CD4-positive, alpha-beta T cell (primary cell): ENCODE data around the gene HYI. TPM values are rescaled to one million over a fixed set of nuclear protein-coding genes. Genes with fewer than 3 reads are reported as not detected.
"Not testable (repeated sequence)": the region's sequence is repeated elsewhere in the genome, so short reads cannot be mapped to it uniquely, and the experiment has no call there.

ENCODE experiments used
- ATAC-seq: fragments of 200-7000 bp; cut with Tn5 transposase; one replicate; pipeline ENCODE4 v1.10.0; 2022; ENCODE audit warnings: mild to moderate bottlenecking; ENCODE audit not compliant: poor library complexity
- CTCF ChIA-PET: fragments of 350-600 bp; sonication (Branson Sonifier 250); formaldehyde crosslinking; loops from one replicate; lab custom pipeline; 2021; ENCODE audit warnings: antibody characterized with exemption, inconsistent platforms; lab: Charles Lee
- POLR2A ChIA-PET: fragments of 350-600 bp; sonication (Branson Sonifier 250); formaldehyde crosslinking; loops from one replicate; lab custom pipeline; 2021; ENCODE audit warnings: antibody characterized with exemption, inconsistent platforms; lab: Charles Lee
- DNase-seq, 14 experiments: peaks; one replicate each; pipeline ENCODE4 v3.0.0-alpha.2; 2013 to 2020; ENCODE audit warnings: mixed read lengths in 2 of 14
- H3K27ac ChIP-seq, 2 donors: one replicate each; pipeline versions ENCODE4 v1.5.1 to v1.7.0; 2013; ENCODE audit warnings: low read length in 2 of 2, low read depth in 1 of 2, mild to moderate bottlenecking in 1 of 2
- H3K27me3 ChIP-seq, 2 experiments: 1 replicate in 1 of 2; 2 replicates in 1 of 2; pipeline versions ENCODE4 v1.6.1 to v1.7.0; 2013; ENCODE audit warnings: low read length in 2 of 2, control low read depth in 1 of 2, mild to moderate bottlenecking in 1 of 2, moderate library complexity in 1 of 2; ENCODE audit not compliant: insufficient read depth in 2 of 2, control insufficient read depth in 1 of 2
- H3K36me3 ChIP-seq: one replicate; pipeline ENCODE4 v1.6.1; 2013; ENCODE audit warnings: low read length, control low read depth; ENCODE audit not compliant: insufficient read depth
- H3K4me1 ChIP-seq: one replicate; pipeline ENCODE4 v1.6.1; 2013; ENCODE audit warnings: low read length, control low read depth; ENCODE audit not compliant: insufficient read depth
- H3K4me3 ChIP-seq: one replicate; pipeline ENCODE4 v1.5.1; 2013; ENCODE audit warnings: mild to moderate bottlenecking, low read length, moderate library complexity
- H3K9me3 ChIP-seq, 2 experiments: 1 replicate in 1 of 2; 2 replicates in 1 of 2; pipeline versions ENCODE4 v1.6.1 to v1.7.0; 2013; ENCODE audit warnings: low read length in 2 of 2, mild to moderate bottlenecking in 2 of 2, control low read depth in 1 of 2, moderate library complexity in 1 of 2; ENCODE audit not compliant: control insufficient read depth in 1 of 2, insufficient read depth in 1 of 2
- H3K27ac Mint-ChIP-seq: one replicate; pipeline ENCODE4 v1.8.0; 2020; ENCODE audit warnings: mixed read lengths
- H3K27me3 Mint-ChIP-seq: one replicate; pipeline ENCODE4 v1.8.0; 2021; ENCODE audit warnings: mixed read lengths
- H3K36me3 Mint-ChIP-seq: one replicate; pipeline ENCODE4 v1.8.0; 2021; ENCODE audit warnings: low read depth, mixed read lengths
- H3K4me1 Mint-ChIP-seq: one replicate; pipeline ENCODE4 v1.8.0; 2021; ENCODE audit warnings: low read depth, mixed read lengths
- H3K4me3 Mint-ChIP-seq: one replicate; pipeline ENCODE4 v1.8.0; 2020; ENCODE audit warnings: mild to moderate bottlenecking, mixed read lengths
- H3K9me3 Mint-ChIP-seq: one replicate; pipeline ENCODE4 v1.8.0; 2020; ENCODE audit warnings: mixed read lengths
- intact Hi-C, 2 experiments: fragments of 100-400 bp; cut with DNase I in 1 of 2; cut with micrococcal nuclease in 1 of 2; formaldehyde crosslinking; loops; one replicate each; pipeline versions ENCODE4 v1.15.1 to v1.9.0; 2023 to 2025; cut with DNase I, micrococcal nuclease
- total RNA-seq, 174 experiments: library from RNA in 2 of 174; stranded (reverse) in 2 of 174; gene quantifications; one replicate each; pipeline ENCODE4 v1.2.3 and lab custom pipeline; 2021 to 2026
- TF ChIP-seq, protein P1 (sequence below): fragments of 200-600 bp; IDR thresholded peaks from one replicate; pipeline ENCODE4 v1.8.0; 2022; ENCODE audit warnings: antibody characterized with exemption, mild to moderate bottlenecking

Gene HYI
- total RNA-seq, 2 experiments from 2014 or later: 26.1 to 31.6 TPM

DNA sequence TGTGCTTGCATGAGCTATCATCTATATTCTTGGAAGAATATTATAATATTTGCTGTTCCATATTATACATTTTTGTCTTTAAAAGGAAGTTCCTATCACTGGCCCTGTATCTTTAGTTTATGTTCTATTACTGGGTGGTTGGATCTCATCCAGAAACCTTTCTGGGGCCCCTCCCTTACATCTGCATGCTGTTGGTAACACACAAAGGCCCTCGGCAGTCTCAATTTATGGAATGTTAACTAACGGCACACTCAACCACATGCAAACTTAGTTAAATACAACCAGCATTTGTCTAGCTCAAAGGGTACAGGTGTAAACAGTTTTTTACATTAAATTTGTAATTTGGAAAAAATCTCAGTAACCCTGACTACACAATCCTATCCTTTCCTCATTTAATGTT, 9.7 kb upstream of the HYI start:
- no peaks in the 10 kb centered on the region for H3K36me3 ChIP-seq
- no peak overlapping the region for H3K27ac ChIP-seq
- DNase-seq (no peak), ATAC-seq (no peak)
- CTCF ChIA-PET: no interaction called here
- Mint-ChIP-seq H3K27me3 (peaks cover 1% of the 10 kb centered on the region), H3K36me3 (no peaks in the 10 kb centered on the region), H3K4me3 (no peak overlapping the region), H3K27ac (no peak overlapping the region), H3K9me3 (no peaks in the 10 kb centered on the region), H3K4me1 (peaks cover 5% of the 10 kb centered on the region)
- no peaks in the 10 kb centered on the region for H3K9me3 ChIP-seq
- TF ChIP-seq, protein P1, sequence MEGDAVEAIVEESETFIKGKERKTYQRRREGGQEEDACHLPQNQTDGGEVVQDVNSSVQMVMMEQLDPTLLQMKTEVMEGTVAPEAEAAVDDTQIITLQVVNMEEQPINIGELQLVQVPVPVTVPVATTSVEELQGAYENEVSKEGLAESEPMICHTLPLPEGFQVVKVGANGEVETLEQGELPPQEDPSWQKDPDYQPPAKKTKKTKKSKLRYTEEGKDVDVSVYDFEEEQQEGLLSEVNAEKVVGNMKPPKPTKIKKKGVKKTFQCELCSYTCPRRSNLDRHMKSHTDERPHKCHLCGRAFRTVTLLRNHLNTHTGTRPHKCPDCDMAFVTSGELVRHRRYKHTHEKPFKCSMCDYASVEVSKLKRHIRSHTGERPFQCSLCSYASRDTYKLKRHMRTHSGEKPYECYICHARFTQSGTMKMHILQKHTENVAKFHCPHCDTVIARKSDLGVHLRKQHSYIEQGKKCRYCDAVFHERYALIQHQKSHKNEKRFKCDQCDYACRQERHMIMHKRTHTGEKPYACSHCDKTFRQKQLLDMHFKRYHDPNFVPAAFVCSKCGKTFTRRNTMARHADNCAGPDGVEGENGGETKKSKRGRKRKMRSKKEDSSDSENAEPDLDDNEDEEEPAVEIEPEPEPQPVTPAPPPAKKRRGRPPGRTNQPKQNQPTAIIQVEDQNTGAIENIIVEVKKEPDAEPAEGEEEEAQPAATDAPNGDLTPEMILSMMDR: no peak
- H3K27me3 ChIP-seq: no peaks in the 10 kb centered on the region
- no peak overlapping the region for H3K4me3 ChIP-seq
- H3K4me1 ChIP-seq: no peaks in the 10 kb centered on the region
- intact Hi-C loops: no loop called here
- POLR2A ChIA-PET: interaction anchor here (2.5 kb wide), 1 partner anchor 9 kb away, joined by 8 read pairs; the partner anchor contains the start of gene HYI

DNA sequence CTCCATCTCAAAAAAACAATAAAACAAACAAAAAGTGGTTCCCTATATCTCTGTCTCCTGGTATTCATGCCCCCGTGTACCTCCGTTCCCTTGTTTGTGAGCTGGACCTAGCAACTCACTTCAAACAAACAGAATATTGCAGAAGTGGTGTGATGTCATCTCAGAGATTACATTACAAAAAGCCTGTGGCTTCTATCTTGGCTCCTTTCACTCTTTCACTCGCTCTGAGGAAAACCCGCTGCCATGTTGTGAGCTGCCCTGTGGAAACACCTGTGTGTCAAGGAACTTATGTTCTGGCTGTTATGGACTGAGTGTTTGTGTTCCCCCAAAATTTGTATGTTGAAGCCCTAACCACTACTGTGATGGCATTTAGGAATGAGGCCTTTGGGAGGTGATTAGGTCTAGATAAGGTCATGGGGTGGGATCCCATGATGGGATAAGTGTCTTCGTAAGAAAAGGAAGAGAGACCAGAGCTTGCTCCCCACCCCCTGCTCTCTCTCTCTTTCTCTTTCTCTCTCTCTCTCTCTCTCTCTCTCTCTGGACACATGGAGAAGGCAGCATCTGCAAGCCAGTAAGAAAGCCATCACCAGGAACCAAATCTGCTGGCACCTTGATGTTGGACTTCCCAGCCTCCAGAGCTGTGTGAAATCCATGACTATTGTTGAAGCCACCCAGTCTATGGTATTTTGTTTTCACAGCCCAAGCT, 7.4 kb upstream of the HYI start:
- Mint-ChIP-seq H3K36me3 (no peaks in the 10 kb centered on the region), H3K27ac (no peak overlapping the region), H3K27me3 (peaks cover 11% of the 10 kb centered on the region), H3K4me3 (no peak overlapping the region), H3K9me3 (no peaks in the 10 kb centered on the region), H3K4me1 (peaks cover under 1% of the 10 kb centered on the region)
- ChIA-PET POLR2A (no interaction called here), CTCF (no interaction called here)
- TF ChIP-seq, protein P1: no peak
- intact Hi-C loops: no loop called here
- Histone ChIP-seq H3K36me3 (no peaks in the 10 kb centered on the region), H3K27ac (no peak overlapping the region), H3K9me3 (no peaks in the 10 kb centered on the region), H3K27me3 (no peaks in the 10 kb centered on the region), H3K4me1 (no peaks in the 10 kb centered on the region), H3K4me3 (no peak overlapping the region)
- DNase-seq: no peak
- no peak for ATAC-seq

DNA sequence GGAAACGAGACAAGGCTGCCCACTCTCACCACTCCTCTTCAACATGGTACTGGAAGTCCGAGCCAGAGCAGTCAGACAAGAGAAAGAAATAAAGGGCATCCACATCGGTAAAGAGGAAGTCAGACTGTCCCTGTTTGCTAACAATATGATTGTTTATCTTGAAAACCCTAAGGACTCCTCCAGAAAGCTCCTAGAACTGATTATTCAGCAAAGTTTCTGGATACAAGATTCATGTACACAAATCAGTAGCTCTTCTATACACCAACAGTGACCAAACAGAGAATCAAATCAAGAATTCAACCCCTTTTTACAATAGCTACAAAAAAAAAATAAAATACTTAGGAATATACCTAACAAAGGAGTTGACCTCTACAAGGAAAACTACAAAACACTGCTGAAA, 4.6 kb upstream of the HYI start:
- intact Hi-C loops: loop anchor here in 1 of 2 experiments (10.0 kb wide), 1 partner anchor 486 kb away; the partner anchor contains the start of gene IPO13
- H3K36me3 Mint-ChIP-seq, DNase-seq, H3K9me3 Mint-ChIP-seq, H3K4me3 Mint-ChIP-seq, POLR2A ChIA-PET, H3K36me3 ChIP-seq, H3K27ac ChIP-seq, H3K4me3 ChIP-seq, CTCF ChIA-PET, H3K27ac Mint-ChIP-seq, ATAC-seq, H3K9me3 ChIP-seq, H3K27me3 ChIP-seq: not testable (repeated sequence)
- Mint-ChIP-seq H3K4me1 (peaks cover 12% of the 10 kb centered on the region), H3K27me3 (peaks cover 12% of the 10 kb centered on the region)
- H3K4me1 ChIP-seq: peaks cover 11% of the 10 kb centered on the region
